Activated naive CD4-positive, alpha-beta T cell treated with anti-CD3 and anti-CD28 coated beads, Interleukin-2, amount 50 U/mL, for 24 hours (primary cell): ENCODE measurements around the gene ZNF143.
"Not testable (repeated sequence)": the region's sequence is repeated elsewhere in the genome, so short reads cannot be mapped to it uniquely, and the experiment has no call there.

ENCODE experiments used
- H3K27ac Mint-ChIP-seq: one replicate; pipeline ENCODE4 v1.8.0; 2021; ENCODE audit warnings: mild to moderate bottlenecking, mixed read lengths
- H3K27me3 Mint-ChIP-seq: one replicate; pipeline ENCODE4 v1.8.0; 2021; ENCODE audit warnings: mixed read lengths
- H3K36me3 Mint-ChIP-seq: one replicate; pipeline ENCODE4 v1.8.0; 2021; ENCODE audit warnings: mixed read lengths
- H3K4me1 Mint-ChIP-seq: one replicate; pipeline ENCODE4 v1.8.0; 2021; ENCODE audit warnings: mixed read lengths
- H3K4me3 Mint-ChIP-seq: one replicate; pipeline ENCODE4 v1.8.0; 2021; ENCODE audit warnings: mild to moderate bottlenecking, mixed read lengths
- H3K9me3 Mint-ChIP-seq: one replicate; pipeline ENCODE4 v1.8.0; 2021; ENCODE audit warnings: mixed read lengths

Gene ZNF143

GRCh38 chr11:9479899-9480298 lies 19.1 kb downstream of the ZNF143 start:
- Mint-ChIP-seq H3K27ac (no peak overlapping the region), H3K9me3 (no peaks in the 10 kb centered on the region), H3K4me3 (no peak overlapping the region), H3K4me1 (no peaks in the 10 kb centered on the region), H3K36me3 (peaks cover 2% of the 10 kb centered on the region), H3K27me3 (no peaks in the 10 kb centered on the region)

GRCh38 chr11:9489080-9489765 lies 28.4 kb downstream of the ZNF143 start:
- Mint-ChIP-seq H3K9me3 (no peaks in the 10 kb centered on the region), H3K27ac (peak overlapping the region; percentile 10), H3K4me3 (no peak overlapping the region), H3K4me1 (peaks cover 5% of the 10 kb centered on the region), H3K27me3 (no peaks in the 10 kb centered on the region), H3K36me3 (peaks cover 11% of the 10 kb centered on the region)

GRCh38 chr11:9490376-9490775 lies 29.6 kb downstream of the ZNF143 start:
- no peak overlapping the region for H3K27ac Mint-ChIP-seq
- no peaks in the 10 kb centered on the region for H3K9me3 Mint-ChIP-seq
- peaks cover 11% of the 10 kb centered on the region for H3K36me3 Mint-ChIP-seq
- H3K27me3 Mint-ChIP-seq, result no peaks in the 10 kb centered on the region
- no peak overlapping the region for H3K4me3 Mint-ChIP-seq
- peaks cover 5% of the 10 kb centered on the region for H3K4me1 Mint-ChIP-seq

GRCh38 chr11:9493492-9493891 lies 32.7 kb downstream of the ZNF143 start:
- Mint-ChIP-seq H3K4me1 (peaks cover 5% of the 10 kb centered on the region), H3K9me3 (no peaks in the 10 kb centered on the region), H3K27ac (no peak overlapping the region), H3K36me3 (peaks cover 10% of the 10 kb centered on the region), H3K27me3 (no peaks in the 10 kb centered on the region), H3K4me3 (no peak overlapping the region)

GRCh38 chr11:9494316-9494715 lies 33.5 kb downstream of the ZNF143 start:
- H3K9me3 Mint-ChIP-seq, result no peaks in the 10 kb centered on the region
- H3K36me3 Mint-ChIP-seq, result peaks cover 9% of the 10 kb centered on the region
- no peak overlapping the region for H3K27ac Mint-ChIP-seq

GRCh38 chr11:9495803-9496514 lies 35.1 kb downstream of the ZNF143 start:
- H3K36me3 Mint-ChIP-seq, result peaks cover 8% of the 10 kb centered on the region
- H3K4me1 Mint-ChIP-seq, result no peaks in the 10 kb centered on the region
- H3K27ac Mint-ChIP-seq, result no peak overlapping the region
- H3K4me3 Mint-ChIP-seq, result no peak overlapping the region
- H3K9me3 Mint-ChIP-seq, result no peaks in the 10 kb centered on the region
- H3K27me3 Mint-ChIP-seq, result no peaks in the 10 kb centered on the region

More at GRCh38 chr11:9494316-9494715, 33.5 kb downstream of the ZNF143 start:
- Mint-ChIP-seq H3K27me3 (no peaks in the 10 kb centered on the region), H3K4me3 (no peak overlapping the region), H3K4me1 (peaks cover 3% of the 10 kb centered on the region)

GRCh38 chr11:9498457-9499078 lies 37.8 kb downstream of the ZNF143 start:
- H3K36me3 Mint-ChIP-seq, result peaks cover 13% of the 10 kb centered on the region
- H3K9me3 Mint-ChIP-seq, result no peaks in the 10 kb centered on the region
- no peak overlapping the region for H3K4me3 Mint-ChIP-seq
- no peaks in the 10 kb centered on the region for H3K4me1 Mint-ChIP-seq
- H3K27ac Mint-ChIP-seq, result no peak overlapping the region
- no peaks in the 10 kb centered on the region for H3K27me3 Mint-ChIP-seq

GRCh38 chr11:9506489-9507276 lies 45.9 kb downstream of the ZNF143 start:
- Mint-ChIP-seq H3K9me3 (no peaks in the 10 kb centered on the region), H3K27me3 (no peaks in the 10 kb centered on the region), H3K36me3 (peaks cover 11% of the 10 kb centered on the region), H3K4me3 (no peak overlapping the region), H3K27ac (no peak overlapping the region), H3K4me1 (peaks cover 6% of the 10 kb centered on the region)

- H3K36me3 Mint-ChIP-seq, result peaks cover 12% of the 10 kb centered on the region
- H3K4me1 Mint-ChIP-seq, result peaks cover 6% of the 10 kb centered on the region
- no peak overlapping the region for H3K4me3 Mint-ChIP-seq
- no peaks in the 10 kb centered on the region for H3K9me3 Mint-ChIP-seq
- no peaks in the 10 kb centered on the region for H3K27me3 Mint-ChIP-seq
- H3K27ac Mint-ChIP-seq, result no peak overlapping the region
These were observed 46.4 kb downstream of the ZNF143 start for GRCh38 chr11:9507277-9507580.

GRCh38 chr11:9509041-9509440 lies 48.2 kb downstream of the ZNF143 start:
- Mint-ChIP-seq H3K4me1 (peaks cover 6% of the 10 kb centered on the region), H3K27ac (no peak overlapping the region), H3K36me3 (peaks cover 16% of the 10 kb centered on the region), H3K4me3 (no peak overlapping the region), H3K27me3 (no peaks in the 10 kb centered on the region), H3K9me3 (no peaks in the 10 kb centered on the region)

- Mint-ChIP-seq H3K27me3 (no peaks in the 10 kb centered on the region), H3K9me3 (no peaks in the 10 kb centered on the region), H3K27ac (no peak overlapping the region), H3K4me1 (no peaks in the 10 kb centered on the region), H3K36me3 (peaks cover 26% of the 10 kb centered on the region), H3K4me3 (no peak overlapping the region)
These were observed 51.7 kb downstream of the ZNF143 start for GRCh38 chr11:9512370-9513019.

GRCh38 chr11:9514576-9514975 lies 53.8 kb downstream of the ZNF143 start:
- H3K9me3 Mint-ChIP-seq, H3K4me3 Mint-ChIP-seq, H3K27ac Mint-ChIP-seq, H3K27me3 Mint-ChIP-seq, H3K4me1 Mint-ChIP-seq: not testable (repeated sequence)
- H3K36me3 Mint-ChIP-seq, result peaks cover 25% of the 10 kb centered on the region

GRCh38 chr11:9516113-9516512 lies 55.3 kb downstream of the ZNF143 start:
- Mint-ChIP-seq H3K36me3 (peaks cover 20% of the 10 kb centered on the region), H3K4me3 (no peak overlapping the region)

GRCh38 chr11:9518835-9519410 lies 58.1 kb downstream of the ZNF143 start:
- no peak overlapping the region for H3K4me3 Mint-ChIP-seq
- peaks cover 17% of the 10 kb centered on the region for H3K36me3 Mint-ChIP-seq
- H3K4me1 Mint-ChIP-seq, result no peaks in the 10 kb centered on the region
- no peak overlapping the region for H3K27ac Mint-ChIP-seq
- H3K9me3 Mint-ChIP-seq, result no peaks in the 10 kb centered on the region
- H3K27me3 Mint-ChIP-seq, result no peaks in the 10 kb centered on the region

More at GRCh38 chr11:9516113-9516512, 55.3 kb downstream of the ZNF143 start:
- Mint-ChIP-seq H3K27ac (no peak overlapping the region), H3K27me3 (no peaks in the 10 kb centered on the region), H3K4me1 (no peaks in the 10 kb centered on the region), H3K9me3 (no peaks in the 10 kb centered on the region)

- peaks cover 10% of the 10 kb centered on the region for H3K36me3 Mint-ChIP-seq
- H3K27me3 Mint-ChIP-seq, result no peaks in the 10 kb centered on the region
- no peaks in the 10 kb centered on the region for H3K9me3 Mint-ChIP-seq
- no peak overlapping the region for H3K4me3 Mint-ChIP-seq
- H3K4me1 Mint-ChIP-seq, result no peaks in the 10 kb centered on the region
- no peak overlapping the region for H3K27ac Mint-ChIP-seq
These were observed 63.2 kb downstream of the ZNF143 start for GRCh38 chr11:9524001-9524400.
